ENCODE data around the gene GNAQ. TPM values are rescaled to one million over a fixed set of nuclear protein-coding genes. Genes with fewer than 3 reads are reported as not detected.
"Not testable (repeated sequence)": the region's sequence is repeated elsewhere in the genome, so short reads cannot be mapped to it uniquely, and the experiment has no call there.

Gene GNAQ
- total RNA-seq, 2 donors from 2014 or later = 15.8 to 22.1 TPM

DNA sequence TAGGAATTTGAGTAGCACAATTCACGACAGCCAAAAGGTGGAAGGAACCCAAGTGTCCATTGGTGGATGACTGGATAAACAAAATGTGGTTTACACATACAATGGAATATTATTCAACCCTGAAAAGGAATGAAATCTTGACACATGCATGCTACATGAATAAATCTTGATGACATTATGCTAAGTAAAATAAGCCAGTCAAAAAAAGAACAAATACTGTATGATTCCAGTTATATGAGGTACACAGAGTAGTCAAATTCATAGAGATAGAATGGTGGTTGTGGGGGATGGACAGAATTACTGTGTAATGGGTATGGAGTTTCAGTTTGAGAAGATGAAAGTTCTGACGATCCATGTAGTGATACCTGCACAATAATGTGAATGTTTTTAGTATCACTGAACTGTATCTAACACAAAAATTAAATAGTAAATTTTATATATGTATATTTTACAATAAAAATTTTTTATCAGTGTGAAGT, 265.8 kb downstream of the GNAQ start:
- Histone ChIP-seq H3K27ac (no peak overlapping the region), H3K9me3 (no peaks in the 10 kb centered on the region), H3K27me3 (no peaks in the 10 kb centered on the region), H3K36me3 (replicated peaks in 1 of 2; ENCODE audit: insufficient read depth in 1 of 2, low read depth in 2 of 2) (no peaks in the 10 kb centered on the region), H3K4me3 (no peak overlapping the region), H3K4me1 (no peaks in the 10 kb centered on the region)
- TF ChIP-seq POLR2A (IDR thresholded peaks at IDR 0.05) = no peak
- TF ChIP-seq, protein P1, sequence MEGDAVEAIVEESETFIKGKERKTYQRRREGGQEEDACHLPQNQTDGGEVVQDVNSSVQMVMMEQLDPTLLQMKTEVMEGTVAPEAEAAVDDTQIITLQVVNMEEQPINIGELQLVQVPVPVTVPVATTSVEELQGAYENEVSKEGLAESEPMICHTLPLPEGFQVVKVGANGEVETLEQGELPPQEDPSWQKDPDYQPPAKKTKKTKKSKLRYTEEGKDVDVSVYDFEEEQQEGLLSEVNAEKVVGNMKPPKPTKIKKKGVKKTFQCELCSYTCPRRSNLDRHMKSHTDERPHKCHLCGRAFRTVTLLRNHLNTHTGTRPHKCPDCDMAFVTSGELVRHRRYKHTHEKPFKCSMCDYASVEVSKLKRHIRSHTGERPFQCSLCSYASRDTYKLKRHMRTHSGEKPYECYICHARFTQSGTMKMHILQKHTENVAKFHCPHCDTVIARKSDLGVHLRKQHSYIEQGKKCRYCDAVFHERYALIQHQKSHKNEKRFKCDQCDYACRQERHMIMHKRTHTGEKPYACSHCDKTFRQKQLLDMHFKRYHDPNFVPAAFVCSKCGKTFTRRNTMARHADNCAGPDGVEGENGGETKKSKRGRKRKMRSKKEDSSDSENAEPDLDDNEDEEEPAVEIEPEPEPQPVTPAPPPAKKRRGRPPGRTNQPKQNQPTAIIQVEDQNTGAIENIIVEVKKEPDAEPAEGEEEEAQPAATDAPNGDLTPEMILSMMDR (IDR thresholded peaks at IDR 0.05) = no peak
- no peak for ATAC-seq
- intact Hi-C loops (cut with DNase I) = no loop called here
- no peak for DNase-seq
- 91 to 92% methylated on average over 2 of the region's 2 CpGs for WGBS, 2 donors

DNA sequence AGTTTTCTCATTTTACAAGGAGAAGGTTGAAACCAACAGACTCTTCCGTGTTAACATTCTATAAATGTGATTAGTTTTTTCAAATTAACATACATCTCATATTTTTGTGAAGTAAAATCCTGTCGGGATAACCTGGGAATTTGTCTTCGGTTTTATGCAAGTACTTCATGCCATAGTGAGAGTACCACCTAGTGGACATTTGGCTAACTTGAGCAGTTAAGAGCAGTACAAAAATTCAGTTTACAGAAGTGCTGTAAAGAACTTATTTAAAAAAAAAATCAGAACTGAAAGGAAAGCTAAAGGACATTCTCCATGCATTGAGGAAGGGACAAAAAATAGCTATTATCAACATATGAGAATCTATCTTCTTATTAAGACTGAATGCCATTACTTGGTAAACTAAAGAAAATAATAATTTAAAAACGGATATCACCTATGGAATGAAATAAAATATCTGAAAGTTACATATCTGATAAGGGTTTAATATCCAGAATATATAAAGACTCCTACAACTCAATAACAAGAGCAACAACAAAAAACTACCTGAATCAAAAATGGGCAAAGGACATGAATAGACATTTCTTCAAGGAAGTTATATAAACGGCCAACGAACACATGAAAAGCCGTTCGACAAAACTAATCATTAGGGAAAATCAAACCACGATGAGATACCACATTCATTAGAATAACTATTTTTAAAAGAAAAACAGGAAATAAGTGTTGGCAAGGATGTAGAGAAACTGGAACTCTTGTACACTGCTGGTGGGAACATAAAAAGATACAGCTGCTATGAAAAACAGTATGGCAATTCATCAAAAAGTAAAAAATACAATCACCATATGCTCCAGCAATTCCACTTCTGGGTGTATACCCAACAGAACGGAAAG, 266.5 kb downstream of the GNAQ start:
- DNase-seq = peak in 1 of 4 donors; percentile 7
- H3K4me1 ChIP-seq = no peaks in the 10 kb centered on the region
- ATAC-seq = no peak
- no peaks in the 10 kb centered on the region for H3K27me3 ChIP-seq
- no peak for TF ChIP-seq POLR2A (IDR thresholded peaks at IDR 0.05)
- TF ChIP-seq, protein P1 (IDR thresholded peaks at IDR 0.05) = peak in 6 of 7 experiments; percentile 21 to 36 (median 32)
- H3K4me3 ChIP-seq = no peak overlapping the region
- WGBS, 2 donors = 73 to 76% methylated on average over 10 of the region's 10 CpGs
- no peaks in the 10 kb centered on the region for H3K9me3 ChIP-seq
- H3K27ac ChIP-seq = no peak overlapping the region
- intact Hi-C loops (cut with DNase I) = no loop called here
- H3K36me3 ChIP-seq (replicated peaks in 1 of 2; ENCODE audit: insufficient read depth in 1 of 2, low read depth in 2 of 2) = no peaks in the 10 kb centered on the region

DNA sequence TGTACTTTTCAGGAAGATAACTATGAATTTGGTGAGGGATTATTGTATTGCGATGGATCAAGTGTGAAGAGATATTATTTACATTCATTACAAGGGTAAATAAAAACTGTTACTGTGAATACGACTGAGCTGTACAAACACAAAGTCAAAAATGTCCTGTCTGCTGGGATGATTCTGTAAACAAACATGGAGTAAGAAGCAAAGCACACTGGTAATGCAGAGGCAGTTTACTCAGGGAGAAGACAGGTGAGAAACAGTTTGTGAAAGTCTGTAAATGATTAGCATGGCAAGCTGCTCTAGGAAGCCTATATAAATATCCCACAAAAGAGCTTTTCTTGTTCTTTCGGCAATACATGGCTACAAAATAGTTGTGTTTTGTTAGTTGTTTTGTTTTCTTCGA, 268.0 kb downstream of the GNAQ start:
- no peak for ATAC-seq
- Histone ChIP-seq H3K9me3 (no peaks in the 10 kb centered on the region), H3K27ac (no peak overlapping the region), H3K4me3 (no peak overlapping the region), H3K4me1 (no peaks in the 10 kb centered on the region), H3K36me3 (replicated peaks in 1 of 2; ENCODE audit: insufficient read depth in 1 of 2, low read depth in 2 of 2) (no peaks in the 10 kb centered on the region), H3K27me3 (no peaks in the 10 kb centered on the region)
- intact Hi-C loops (cut with DNase I) = no loop called here
- TF ChIP-seq, protein P1 (IDR thresholded peaks at IDR 0.05) = no peak
- no peak for TF ChIP-seq POLR2A (IDR thresholded peaks at IDR 0.05)
- WGBS, 2 donors = 42 to 44% methylated on average over 4 of the region's 4 CpGs
- no peak for DNase-seq

DNA sequence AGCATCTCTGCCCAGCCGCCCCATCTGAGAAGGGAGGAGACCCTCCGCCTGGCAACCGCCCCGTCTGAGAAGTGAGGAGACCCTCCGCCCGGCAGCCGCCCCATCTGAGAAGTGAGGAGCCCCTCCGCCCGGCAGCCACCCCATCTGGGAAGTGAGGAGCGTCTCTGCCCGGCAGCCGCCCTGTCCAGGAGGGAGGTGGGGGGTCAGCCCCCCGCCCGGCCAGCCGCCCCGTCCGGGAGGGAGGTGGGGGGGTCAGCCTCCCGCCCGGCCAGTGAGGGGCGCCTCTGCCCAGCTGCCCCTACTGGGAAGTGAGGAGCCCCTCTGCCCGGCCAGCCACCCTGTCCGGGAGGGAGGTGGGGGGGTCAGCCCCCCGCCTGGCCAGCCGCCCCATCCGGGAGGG, 270.7 kb downstream of the GNAQ start:
- intact Hi-C loops (cut with DNase I); H3K4me1 ChIP-seq; DNase-seq; H3K9me3 ChIP-seq; ATAC-seq; H3K4me3 ChIP-seq; H3K27ac ChIP-seq; H3K27me3 ChIP-seq; H3K36me3 ChIP-seq (replicated peaks in 1 of 2; ENCODE audit: insufficient read depth in 1 of 2, low read depth in 2 of 2): not testable (repeated sequence)
- WGBS, 2 donors = no CpG with 5 or more reads among the region's 25 CpGs

DNA sequence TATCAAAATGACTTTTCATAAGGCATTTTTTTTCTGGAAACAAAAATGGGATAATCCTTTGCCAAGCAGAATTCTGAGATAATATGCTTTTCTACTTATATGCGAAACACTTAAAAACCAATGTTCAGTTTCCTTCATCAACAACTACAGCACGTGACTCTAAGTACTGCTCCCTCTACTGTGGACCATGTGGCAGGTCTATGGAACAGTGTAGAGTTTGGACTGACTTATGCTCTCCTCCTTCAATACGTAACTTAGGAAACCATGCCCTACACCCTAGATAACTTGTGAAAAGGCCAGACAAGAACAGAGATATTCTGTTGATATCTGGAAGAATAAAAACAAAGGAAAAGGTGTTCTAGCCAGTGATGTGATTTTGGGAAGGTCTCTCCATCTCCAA, 272.2 kb downstream of the GNAQ start:
- TF ChIP-seq, protein P1 (IDR thresholded peaks at IDR 0.05) = no peak
- TF ChIP-seq POLR2A (IDR thresholded peaks at IDR 0.05) = no peak
- H3K9me3 ChIP-seq = no peaks in the 10 kb centered on the region
- no peak for DNase-seq
- WGBS, 2 donors = 83 to 96% methylated on average over 3 of the region's 3 CpGs
- peaks cover 5% of the 10 kb centered on the region for H3K4me1 ChIP-seq
- no peak overlapping the region for H3K4me3 ChIP-seq
- H3K27ac ChIP-seq = no peak overlapping the region
- intact Hi-C loops (cut with DNase I) = loop anchor here (10.0 kb wide), 1 partner anchor 305 kb away; no protein-coding TSS in a partner anchor
- ATAC-seq = no peak
- H3K36me3 ChIP-seq (replicated peaks in 1 of 2; ENCODE audit: insufficient read depth in 1 of 2, low read depth in 2 of 2) = no peaks in the 10 kb centered on the region
- H3K27me3 ChIP-seq = no peaks in the 10 kb centered on the region

All from body of pancreas (tissue), 4 donors.